Umbilical cord (tissue), 2 donors: Measurements from ENCODE around the gene USP3. TPM values are rescaled to one million over a fixed set of nuclear protein-coding genes. Genes with fewer than 3 reads are reported as not detected.
A peak's percentile ranks its signal among the peaks of the same experiment; 100 is the strongest.
"Not testable (repeated sequence)": the region's sequence is repeated elsewhere in the genome, so short reads cannot be mapped to it uniquely, and the experiment has no call there.

Source experiments
- DNase-seq: peaks from one replicate; pipeline ENCODE4 v3.0.0-alpha.2; 2015; ENCODE audit warnings: low spot score
- total RNA-seq: library from RNA; depleted of rRNA; stranded (reverse); fragments of >200 nt; gene quantifications from one replicate; pipeline ENCODE4 v1.2.3, GENCODE V29; 2014; ENCODE audit warnings: low replicate concordance; ENCODE audit not compliant: insufficient read depth

USP3 gene
- total RNA-seq, 1 donor from 2014 or later = 31.8 TPM

DNA sequence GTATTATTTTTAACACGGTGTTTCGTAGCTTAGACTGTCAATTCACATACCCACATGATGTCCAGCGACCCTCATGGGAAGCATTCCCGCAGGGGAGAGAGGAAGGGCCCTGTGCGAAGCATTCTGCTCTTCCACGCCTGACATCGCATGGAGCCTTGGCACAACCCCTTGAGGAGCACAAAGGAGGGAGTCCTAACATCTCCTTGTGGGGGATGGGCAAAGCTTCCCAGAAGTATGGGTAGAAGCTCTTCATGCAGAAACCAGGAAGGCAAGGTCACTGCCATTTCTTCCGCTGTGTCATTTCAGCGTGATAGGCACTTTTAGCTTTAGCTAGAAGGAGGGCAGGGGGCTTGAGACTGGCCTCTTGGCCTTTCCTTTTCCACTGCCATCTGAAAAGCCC, 28.7 kb upstream of the USP3 start:
- DNase-seq = no peak

DNA sequence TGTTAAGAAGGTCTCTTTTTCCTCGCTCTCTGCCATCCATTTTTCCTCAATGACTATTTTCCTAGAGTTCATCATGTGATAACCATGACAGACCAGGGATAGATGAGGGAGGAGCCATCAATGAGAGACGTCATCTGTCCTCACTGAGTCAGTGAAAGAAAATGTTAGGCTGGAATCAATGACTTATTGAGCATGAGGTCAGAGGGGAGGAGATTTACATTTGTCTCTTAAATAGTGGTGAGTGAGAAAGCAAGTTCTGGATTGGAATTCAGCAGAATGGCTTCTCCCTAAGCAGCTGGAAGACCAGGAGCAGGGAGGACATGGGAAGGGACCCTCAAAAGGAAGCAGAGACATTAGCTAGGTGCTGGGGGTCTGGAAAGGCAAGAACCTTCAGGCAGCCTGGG, 28.2 kb upstream of the USP3 start:
- DNase-seq = peak; percentile 54

DNA sequence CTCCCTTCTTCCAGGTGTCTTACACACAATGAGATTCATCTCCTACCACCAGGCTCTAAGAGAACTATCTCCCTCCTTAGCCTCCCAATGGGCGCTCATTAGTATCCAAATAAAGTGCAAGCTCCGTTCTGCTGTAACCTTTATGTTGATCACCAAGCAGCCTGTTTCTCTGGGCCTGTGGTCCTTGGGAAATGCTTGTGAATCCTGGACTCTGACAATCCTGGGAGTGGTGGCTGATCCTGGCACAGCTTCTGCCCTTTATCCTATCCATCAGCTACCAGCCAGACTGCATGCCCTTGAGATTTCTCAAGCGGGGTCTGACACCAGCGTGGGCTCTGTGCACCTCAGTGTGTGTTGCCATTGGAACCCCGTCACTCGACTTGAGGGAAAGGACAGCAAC, 26.1 kb upstream of the USP3 start:
- DNase-seq = no peak

DNA sequence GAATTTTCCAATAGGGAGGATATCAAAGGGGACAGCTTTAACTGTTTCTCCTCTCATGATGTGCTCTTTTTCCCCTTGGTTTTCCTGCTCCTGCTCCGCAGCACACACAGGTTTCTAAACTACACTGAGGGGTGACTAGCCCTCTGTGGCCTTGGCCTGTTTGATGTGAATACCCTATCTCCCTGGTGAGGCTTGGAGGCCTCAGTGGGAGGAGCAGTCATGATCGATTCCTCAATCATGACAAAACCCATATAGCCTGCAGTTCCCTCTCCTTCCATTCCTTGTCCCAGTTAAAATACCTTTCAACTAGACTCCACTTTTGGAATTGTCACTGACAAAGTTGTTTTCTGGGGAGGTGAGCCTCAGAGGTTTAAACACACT, 24.0 kb upstream of the USP3 start:
- DNase-seq = no peak

DNA sequence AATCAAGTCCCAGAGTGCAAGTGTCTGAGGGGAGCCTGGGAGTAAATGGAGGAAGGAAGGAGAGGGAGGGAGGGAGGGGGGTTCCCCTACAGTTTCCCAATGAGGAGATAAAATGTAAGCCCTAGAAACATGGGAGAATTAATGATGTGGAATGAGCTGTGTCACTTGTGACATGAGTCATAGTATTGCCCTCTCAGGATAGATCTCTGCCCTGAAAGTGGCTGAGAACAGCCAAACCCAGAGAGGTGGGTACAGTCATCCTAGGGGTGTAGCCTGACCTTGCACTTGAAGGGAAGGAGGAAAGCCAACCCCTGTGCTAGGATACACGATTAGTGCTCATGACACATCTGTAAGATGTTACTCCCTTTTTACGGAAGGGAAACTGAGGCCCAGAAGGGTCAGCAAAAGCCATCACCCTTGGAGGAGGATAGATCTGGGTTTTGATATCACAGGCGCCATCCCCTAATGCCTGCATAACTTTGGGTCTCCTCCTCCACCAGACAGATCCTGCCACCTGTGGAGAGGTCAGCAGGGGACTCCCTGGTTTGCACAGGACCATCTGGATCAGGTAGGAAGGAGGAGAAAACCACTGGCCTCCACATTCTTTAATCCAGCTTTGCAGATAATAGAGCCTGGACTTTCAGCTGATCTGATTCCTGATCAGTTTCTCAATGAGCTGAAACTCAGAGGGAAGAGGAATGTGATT, 23.1 kb upstream of the USP3 start:
- DNase-seq = no peak

DNA sequence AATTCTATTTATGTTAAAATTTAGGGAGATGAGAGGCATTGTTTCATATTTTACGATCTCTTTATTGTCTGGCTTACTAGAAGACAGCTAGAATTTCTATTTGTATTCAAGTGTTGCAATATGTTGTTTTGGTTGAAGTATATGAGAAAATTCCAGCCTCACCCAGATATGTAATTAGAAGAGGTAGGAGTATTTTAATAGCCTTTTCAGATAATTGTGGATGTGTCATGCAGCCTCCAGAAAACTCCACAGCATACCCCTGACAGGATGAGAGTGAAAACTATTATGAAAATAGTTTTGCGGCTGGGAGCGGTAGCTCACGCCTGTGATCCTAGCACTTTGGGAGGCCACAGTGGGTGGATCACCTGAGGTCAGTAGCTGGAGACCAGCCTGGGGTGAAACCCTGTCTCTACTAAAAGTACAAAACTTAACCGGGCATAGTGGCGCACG, 21.5 kb upstream of the USP3 start:
- DNase-seq = no peak

DNA sequence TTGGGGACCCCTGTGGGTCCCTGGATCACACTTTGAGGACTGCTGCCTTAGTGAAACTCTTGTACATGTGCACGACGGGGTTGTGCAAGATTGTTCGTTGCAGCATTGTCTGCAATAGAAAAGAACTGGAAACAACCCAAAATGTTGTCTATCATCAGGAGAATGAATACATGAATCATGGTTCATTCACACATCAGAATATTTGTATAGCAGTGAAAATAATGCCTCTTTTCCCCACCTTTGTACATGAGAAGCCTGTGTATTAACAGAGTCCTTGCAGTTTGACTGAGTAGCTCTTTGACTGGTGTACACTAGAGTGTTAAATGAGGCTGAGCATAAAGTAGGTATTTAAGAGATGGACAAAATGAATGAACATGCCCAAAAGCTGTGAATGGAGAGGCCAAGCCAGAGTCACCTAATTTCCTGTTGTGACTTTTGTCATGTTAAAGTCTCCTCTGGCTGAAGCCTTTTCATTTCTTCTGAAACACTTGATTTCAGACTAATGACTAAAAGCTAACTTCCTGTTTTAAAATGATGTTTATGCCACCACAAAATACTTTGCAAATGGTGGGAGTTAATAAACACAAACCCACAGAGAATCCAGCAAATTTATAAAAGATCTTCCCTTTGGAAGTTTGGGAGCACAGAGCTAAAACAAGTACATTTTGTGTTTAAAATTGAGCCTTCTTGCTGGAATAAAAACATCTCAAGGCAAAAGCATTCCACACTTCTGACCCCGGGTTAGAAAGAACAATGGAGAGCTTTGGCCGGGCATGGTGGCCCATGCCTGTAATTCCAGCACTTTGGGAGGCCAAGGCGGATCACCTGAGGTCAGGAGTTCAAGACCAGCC, 20.6 kb upstream of the USP3 start:
- no peak for DNase-seq

DNA sequence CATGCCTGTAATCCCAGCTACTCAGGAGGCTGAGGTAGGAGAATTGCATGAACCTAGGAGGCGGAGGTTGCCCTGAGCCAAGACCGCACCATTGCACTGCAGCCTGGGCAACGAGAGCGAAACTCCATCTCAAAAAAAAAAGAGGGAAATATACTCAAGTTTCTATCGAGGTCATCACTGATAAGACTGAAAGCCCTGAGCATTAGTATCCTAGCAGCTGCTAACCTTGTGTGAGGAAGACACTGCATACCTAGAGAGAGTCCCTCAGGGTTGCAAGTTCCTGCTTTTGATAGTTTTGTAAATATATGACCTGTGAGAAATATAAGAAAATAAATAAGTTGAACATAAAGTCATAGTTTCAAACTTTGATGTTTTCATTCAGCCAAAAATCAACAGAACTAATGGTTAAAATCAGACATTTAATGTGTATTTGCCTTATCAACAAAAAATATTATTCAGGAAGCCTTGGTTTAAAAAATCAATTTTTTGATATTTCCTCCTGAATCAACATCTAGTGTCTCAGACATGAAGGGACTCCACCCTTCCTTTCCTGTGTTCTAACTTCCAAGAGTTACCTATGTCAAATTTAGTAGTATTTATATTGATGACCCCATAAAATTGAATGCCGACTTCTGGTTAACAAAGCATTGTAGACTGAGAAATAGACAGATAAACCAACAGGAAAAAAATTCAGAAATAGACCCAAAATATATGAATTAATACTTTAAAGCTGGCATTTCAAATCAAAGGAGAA, 19.8 kb upstream of the USP3 start:
- no peak for DNase-seq

DNA sequence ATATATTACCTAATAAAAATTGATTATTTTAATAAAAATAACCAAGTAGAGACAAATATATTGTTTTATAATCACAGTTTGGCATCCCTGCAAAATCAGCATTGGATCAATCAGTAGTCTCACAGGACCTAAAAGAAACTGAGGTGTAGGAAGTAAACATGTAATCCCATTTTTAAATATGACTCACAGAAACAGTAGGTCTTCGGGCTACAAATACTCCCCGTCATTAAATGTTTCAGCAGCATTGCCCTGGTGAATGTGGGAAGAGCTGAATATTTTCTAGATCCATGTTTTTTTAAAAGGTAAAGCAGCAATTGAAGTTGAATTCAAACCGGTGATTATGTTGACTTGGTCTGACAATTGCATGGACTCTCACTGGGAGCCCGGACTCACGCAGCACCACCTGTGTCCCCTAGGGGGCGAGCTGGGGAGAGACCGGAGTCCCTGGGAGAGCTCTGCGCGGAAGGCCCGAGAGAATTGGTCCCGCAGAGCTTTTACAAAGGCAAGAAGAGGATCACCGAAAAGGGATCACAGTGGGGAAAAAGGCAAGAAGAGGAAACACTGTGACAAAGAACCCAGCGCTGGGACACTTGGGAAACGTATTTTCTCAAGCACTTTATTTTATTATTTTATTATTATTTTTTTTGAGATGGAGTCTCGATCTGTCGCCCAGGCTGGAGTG, 17.2 kb upstream of the USP3 start:
- peak; percentile 78 for DNase-seq

DNA sequence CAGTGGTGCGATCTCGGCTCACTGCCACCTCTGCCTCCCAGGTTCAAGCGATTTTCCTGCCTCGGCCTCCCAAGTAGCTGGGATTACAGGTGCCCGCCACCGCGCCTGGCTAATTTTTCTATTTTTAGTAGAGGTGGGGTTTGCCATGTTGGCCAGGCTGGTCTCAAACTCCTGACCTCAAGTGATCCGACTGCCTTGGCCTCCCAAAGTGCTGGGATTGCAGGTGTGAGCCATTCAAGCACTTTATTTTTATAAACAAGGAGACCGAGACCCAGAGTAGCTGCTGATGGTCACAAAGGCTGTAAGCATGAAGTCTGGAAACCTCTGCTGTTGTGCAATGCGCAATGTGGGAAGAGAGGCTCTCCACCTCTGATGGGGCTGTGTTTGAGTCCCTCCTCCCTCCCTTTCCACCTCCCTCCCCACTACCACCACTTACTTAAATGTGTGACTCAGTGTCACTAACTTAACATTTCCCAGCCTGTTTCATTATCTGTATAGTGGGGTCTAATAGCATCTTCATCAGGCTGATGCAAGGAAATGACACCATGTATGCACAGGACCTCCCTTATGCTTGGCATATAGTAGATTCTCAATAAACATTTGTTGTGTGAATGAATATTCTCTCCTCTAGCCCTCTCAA, 16.5 kb upstream of the USP3 start:
- DNase-seq = not testable (repeated sequence)

DNA sequence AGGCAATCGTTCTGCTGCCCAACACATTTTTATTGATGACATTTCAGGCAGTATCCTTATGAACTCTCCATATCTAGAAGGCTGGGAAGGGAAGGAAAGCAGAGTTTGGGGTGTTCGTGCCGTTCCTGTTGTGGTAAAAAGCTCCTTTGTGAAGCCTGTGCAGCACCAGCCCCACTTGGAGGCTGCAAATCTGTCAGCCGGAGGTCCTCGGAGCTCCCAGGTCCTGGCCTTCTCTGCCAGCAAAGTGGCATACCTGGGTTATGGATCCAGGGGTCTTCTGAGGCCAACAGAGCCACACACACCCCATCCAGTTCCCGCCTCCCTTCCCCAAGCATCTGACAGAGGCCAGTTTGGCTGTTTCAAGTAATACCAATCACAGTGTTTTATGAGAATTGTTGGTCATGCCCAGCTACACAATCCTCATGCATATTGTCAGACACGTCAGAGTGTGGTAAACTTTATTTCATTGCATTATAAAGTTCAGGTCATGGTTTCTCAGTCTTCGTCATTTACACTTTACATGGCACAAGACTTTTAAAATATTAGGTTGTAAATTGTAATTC, 15.9 kb upstream of the USP3 start:
- no peak for DNase-seq

DNA sequence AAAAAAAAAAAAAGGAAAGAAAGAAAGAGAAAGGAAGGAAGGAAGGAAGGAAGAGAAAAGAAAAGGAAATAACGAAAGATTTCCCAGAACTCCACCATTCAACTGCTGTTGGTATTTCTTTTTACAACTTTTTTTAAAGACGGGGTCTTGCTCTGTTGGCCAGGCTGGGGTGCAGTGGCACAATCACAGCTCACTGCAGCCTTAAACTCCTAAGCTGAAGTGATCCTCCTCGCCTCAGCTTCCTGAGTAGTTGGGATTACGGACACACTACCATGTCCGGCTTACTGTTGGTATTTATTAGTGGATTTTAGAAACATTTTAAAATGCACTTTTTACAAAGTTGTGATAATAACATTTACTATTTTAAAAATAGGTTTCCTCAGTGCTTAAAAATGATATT, 15.0 kb upstream of the USP3 start:
- DNase-seq = no peak

DNA sequence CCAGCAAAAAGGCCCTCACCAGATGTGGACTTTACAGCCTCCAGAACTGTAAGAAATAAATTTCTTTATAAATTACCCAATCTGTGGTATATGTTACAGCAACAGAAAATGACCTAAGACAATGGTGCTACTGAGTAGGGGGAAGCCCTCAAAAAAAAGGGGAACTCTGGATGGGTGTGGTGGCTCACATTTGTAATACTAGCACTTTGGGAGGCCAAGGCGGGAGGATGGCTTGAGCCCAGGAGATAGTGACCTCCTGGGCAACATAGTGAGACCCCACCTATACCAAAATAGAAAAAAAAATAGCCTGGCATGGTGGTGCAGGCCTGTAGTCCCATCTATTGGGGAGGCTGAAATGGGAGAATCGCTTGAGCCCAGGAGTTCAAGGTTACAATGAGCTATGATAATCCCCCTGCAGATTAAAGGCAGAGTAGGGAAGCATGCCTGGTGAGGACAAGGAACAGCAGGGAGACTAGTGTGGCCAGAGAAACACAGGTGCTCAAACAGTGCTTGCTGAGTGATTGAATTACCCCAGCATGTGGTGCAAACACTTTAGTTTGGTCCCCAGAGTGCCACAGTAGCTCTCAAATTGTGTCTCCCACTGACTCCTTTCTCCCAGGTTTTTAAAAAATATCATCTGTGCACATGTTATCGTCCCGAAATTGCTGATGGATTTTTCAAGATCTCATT, 13.9 kb upstream of the USP3 start:
- DNase-seq = no peak

DNA sequence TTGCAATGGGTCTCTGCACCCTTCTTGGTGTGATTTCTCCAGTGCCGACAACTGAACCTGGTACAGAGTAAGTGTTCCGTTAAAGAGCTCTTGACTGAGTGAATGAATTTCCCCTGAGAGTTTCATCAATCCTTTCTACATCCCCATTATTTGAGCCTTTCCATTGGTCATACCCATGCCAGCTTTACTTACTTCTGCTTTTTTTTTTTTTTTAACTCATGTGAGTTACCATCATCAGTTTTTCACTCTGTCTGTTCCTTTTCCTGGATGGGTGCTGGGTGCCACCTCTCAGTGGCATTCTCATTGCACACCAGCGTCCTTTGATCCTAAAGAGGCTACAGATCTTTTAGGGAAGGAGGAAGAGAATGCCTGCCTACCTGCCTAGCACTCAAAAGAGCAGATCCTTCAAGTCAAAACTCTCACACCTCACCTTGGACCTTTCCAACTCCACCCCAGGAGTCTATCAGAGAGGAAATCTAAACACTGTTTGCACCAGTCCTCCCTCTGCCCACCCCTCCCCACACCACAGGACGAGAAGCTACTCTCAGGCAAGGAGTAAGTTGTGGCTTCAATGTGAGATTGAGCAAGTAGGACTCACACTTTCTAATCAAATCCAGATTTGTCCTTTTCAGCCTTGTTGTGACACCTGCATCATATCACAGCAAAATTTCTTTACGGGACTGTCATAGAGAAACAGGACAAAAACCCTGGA, 13.1 kb upstream of the USP3 start:
- DNase-seq = no peak

DNA sequence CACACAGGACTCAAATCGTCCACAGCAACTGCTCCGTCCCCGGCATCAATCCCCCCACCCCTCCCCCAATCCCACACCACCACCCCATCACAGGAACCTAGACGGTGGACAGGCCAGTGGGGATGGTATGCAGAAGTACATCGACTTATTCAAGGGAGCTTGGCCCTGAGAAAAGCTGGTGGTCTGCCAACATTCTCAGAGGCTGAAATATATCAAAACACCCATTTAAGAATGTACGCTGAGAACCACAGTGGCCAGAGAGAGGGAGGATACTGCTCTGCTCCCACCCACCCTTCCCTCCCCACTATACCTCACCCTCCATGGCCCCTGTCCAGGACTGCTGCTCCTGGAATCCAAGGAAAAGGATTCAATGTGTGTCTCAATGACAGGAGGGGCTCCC, 12.4 kb upstream of the USP3 start:
- DNase-seq = no peak

DNA sequence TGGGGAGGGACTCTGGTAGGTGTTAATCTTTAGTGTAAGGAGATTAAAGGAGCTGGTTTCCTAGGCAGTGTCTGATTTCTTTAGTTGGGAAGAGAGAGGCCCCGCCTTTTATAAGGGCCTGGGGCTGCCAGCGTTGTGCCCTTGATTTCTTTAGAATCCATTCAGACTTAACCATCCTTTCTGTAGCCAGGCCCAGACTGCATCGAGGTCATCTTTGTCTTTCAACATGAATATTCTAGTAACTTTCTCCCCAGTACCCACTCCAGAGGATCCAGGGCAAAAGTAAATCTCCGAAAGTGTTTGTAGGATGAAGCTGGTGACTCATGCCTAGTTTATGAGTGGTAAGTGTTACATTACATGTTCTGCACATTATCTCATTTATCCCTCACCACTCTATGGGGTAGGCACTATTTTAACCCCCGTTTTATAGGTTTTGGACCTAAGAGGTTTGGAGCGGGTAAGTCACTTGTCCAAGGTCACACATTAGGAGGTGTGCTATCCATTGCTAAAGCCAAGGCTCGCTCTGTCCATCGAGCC, 11.8 kb upstream of the USP3 start:
- DNase-seq = no peak

DNA sequence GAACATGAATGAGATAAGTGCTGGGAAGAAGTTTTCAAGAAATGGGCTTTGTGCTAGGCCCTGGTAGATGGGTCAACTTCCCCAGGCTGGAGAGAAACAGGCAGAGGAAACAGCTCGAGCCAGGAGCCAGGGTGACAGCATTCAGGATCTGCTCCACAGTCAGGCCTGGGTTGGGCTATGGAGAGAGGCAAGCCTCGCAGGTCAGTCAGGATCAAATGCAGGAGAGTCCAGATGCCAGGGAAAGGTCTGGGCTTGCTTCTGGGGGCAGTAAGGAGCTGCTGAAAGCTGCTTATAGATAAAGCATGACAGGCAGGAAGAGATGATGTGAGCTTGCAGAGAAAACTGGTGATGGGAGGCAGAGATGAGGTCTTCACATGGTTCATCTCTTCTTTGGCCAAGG, 11.0 kb upstream of the USP3 start:
- DNase-seq = no peak

DNA sequence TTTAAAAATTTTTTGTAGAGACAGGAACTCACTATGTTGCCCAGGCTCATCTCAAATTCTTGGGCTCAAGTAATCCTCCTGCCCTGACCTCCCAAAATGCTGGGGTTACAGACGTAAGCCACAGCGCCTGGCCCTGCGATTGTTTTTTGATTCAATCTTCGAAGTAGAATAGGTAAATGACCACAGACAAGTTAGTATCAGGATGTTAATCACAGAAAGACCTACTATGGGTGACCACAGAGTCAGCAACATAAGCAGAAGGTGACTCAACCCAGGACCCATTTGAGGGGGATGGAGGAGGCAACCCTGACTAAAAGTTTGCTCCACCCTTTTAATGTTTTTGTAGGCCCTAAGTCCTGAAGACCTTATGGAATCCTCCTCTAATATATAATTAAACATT, 10.0 kb upstream of the USP3 start:
- DNase-seq = no peak

DNA sequence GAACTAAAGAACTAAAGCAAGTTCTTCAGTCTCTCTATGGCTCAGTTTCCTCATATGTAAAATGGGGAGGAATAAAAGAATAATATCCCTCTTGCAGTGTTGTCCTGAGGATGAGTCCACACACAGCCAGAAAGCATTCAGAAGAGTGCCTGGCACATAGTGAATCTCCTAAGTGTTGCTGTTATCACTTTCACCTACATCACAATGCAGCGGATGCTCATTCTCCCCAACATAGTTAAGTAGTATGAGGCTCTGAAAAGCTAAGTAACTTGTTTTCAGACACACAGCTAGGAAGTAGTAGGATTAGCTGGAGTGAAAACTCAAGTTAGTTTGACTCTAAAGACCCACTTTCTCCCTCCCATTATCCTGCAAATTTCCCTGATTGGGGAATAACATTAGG, 9.1 kb upstream of the USP3 start:
- no peak for DNase-seq
